Lung (tissue), 12 donors: ENCODE results near the gene SEC14L5. TPM values are rescaled to one million over a fixed set of nuclear protein-coding genes. Genes with fewer than 3 reads are reported as not detected.

Source experiments
- ATAC-seq: fragments of 200-7000 bp; cut with Tn5 transposase; one replicate; pipeline ENCODE4 v1.9.1; 2020; ENCODE audit warnings: moderate number of reproducible peaks; ENCODE audit not compliant: insufficient read depth, low FRiP score
- DNase-seq, 3 donors: peaks; one replicate each; pipeline ENCODE4 v3.0.0-alpha.2; 2013 to 2017
- H3K27ac ChIP-seq, 2 donors: one replicate each; pipeline ENCODE4 v1.5.1; 2013; ENCODE audit warnings: mild to moderate bottlenecking in 2 of 2, moderate library complexity in 2 of 2, control low read depth in 1 of 2, inconsistent platforms in 1 of 2, low read depth in 1 of 2, low read length in 1 of 2
- H3K27me3 ChIP-seq, 3 donors: one replicate each; pipeline ENCODE4 v1.5.1; 2013; ENCODE audit warnings: low read length in 2 of 3; ENCODE audit not compliant: control insufficient read depth in 3 of 3, insufficient read depth in 3 of 3
- H3K36me3 ChIP-seq, 4 donors: one replicate each; pipeline ENCODE4 v1.5.1; 2013; ENCODE audit warnings: low read length in 4 of 4, mild to moderate bottlenecking in 1 of 4, moderate library complexity in 1 of 4; ENCODE audit not compliant: control insufficient read depth in 4 of 4, insufficient read depth in 4 of 4
- H3K4me1 ChIP-seq, 5 donors: one replicate each; pipeline ENCODE4 v1.5.1; 2013; ENCODE audit warnings: low read length in 5 of 5, mild to moderate bottlenecking in 2 of 5, moderate library complexity in 1 of 5; ENCODE audit not compliant: control insufficient read depth in 5 of 5, insufficient read depth in 5 of 5
- H3K4me3 ChIP-seq: one replicate; pipeline ENCODE4 v1.5.1; 2013; ENCODE audit warnings: mild to moderate bottlenecking, control low read depth, moderate library complexity
- H3K9ac ChIP-seq, 2 donors: one replicate each; pipeline ENCODE4 v1.5.1; 2013; ENCODE audit warnings: low read length in 2 of 2, control low read depth in 1 of 2; ENCODE audit not compliant: insufficient read depth in 1 of 2
- H3K9me3 ChIP-seq, 4 donors: one replicate each; pipeline ENCODE4 v1.5.1; 2013; ENCODE audit warnings: low read length in 3 of 4, mild to moderate bottlenecking in 1 of 4, moderate library complexity in 1 of 4; ENCODE audit not compliant: control insufficient read depth in 4 of 4, insufficient read depth in 3 of 4
- CTCF ChIP-seq: IDR thresholded peaks from 2 replicates; pipeline ENCODE4 v1.5.1; 2012; ENCODE audit warnings: mild to moderate bottlenecking; ENCODE audit errors: control extremely low read depth, extremely low read depth
- WGBS, 2 donors: extraction: QIAGEN DNeasy Blood & Tissue Kit; methylation state at CpG; one replicate each; pipeline ENCODE4 v1.1.7; 2013; 5-methylcytosine and 5-hydroxymethylcytosine counted together
- polyA plus RNA-seq, 2 donors: library from polyadenylated mRNA; stranded (reverse); fragments of 200-250 nt; gene quantifications; one replicate each; pipeline ENCODE4 v1.2.1, GENCODE V29; 2013
- total RNA-seq, 2 donors: library from RNA; depleted of rRNA in 1 of 2; stranded (reverse); fragments of >200 nt in 1 of 2; gene quantifications; one replicate each; pipeline ENCODE4 v1.2.1, GENCODE V29; 2014 to 2021
- donor health status: control.
- donor health status: control.
- donor health status: Bipolar disorder and iron deficiency.
- donor health status: healthy.
- donor health status: DM: yes; HTN: yes; CAD: no.

Gene SEC14L5
- total and polyA plus RNA-seq, 4 donors, result 0.10 to 0.98 (median 0.28) TPM

- no peak for DNase-seq
- H3K4me1 ChIP-seq, result no peaks in the 10 kb centered on the region
- 89 to 97% methylated on average over 10 of the region's 10 CpGs for WGBS, 2 donors
- no peak overlapping the region for H3K27ac ChIP-seq
- no peak overlapping the region for H3K4me3 ChIP-seq
- H3K36me3 ChIP-seq, result no peaks in the 10 kb centered on the region
- no peak for TF ChIP-seq CTCF
- ATAC-seq, result no peak
- no peak overlapping the region for H3K9ac ChIP-seq
- no peaks in the 10 kb centered on the region for H3K27me3 ChIP-seq
- H3K9me3 ChIP-seq, result no peaks in the 10 kb centered on the region
Measured at GRCh38 chr16:5003828-5004227, 45.7 kb downstream of the SEC14L5 start.

- ATAC-seq (no peak), DNase-seq (no peak)
- WGBS, 2 donors, result 63 to 71% methylated on average over 5 of the region's 5 CpGs
Measured at GRCh38 chr16:5004311-5004710, 46.2 kb downstream of the SEC14L5 start.

DNA sequence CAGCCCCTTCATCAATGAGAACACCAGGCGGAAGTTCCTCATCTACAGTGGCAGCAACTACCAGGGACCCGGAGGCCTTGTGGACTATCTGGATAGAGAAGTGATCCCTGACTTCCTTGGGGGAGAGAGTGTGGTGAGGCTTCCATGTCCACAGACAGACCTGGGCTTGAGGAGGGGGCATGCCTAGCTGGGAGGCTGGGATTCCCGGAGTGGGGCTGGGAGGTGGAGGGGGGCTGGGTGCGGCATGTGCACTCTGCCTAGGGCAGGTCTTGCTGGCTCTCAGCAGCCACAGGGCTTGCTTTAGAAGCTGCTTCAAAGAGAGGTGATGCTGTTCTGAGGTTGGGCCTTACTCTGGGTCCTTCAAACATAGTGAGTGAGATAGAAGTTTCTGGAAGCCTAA, 47.8 kb downstream of the SEC14L5 start:
- no peak for TF ChIP-seq CTCF
- 54 to 64% methylated on average over 4 of the region's 4 CpGs for WGBS, 2 donors
- no peak for DNase-seq
- H3K36me3 ChIP-seq, result no peaks in the 10 kb centered on the region
- ATAC-seq, result no peak
- no peak overlapping the region for H3K27ac ChIP-seq
- H3K4me1 ChIP-seq, result no peaks in the 10 kb centered on the region
- no peaks in the 10 kb centered on the region for H3K9me3 ChIP-seq
- H3K4me3 ChIP-seq, result no peak overlapping the region
- H3K27me3 ChIP-seq, result no peaks in the 10 kb centered on the region
- H3K9ac ChIP-seq, result no peak overlapping the region

More at GRCh38 chr16:5004311-5004710, 46.2 kb downstream of the SEC14L5 start:
- no peak overlapping the region for H3K9ac ChIP-seq
- no peaks in the 10 kb centered on the region for H3K27me3 ChIP-seq
- no peaks in the 10 kb centered on the region for H3K4me1 ChIP-seq
- H3K4me3 ChIP-seq, result no peak overlapping the region
- no peaks in the 10 kb centered on the region for H3K36me3 ChIP-seq
- H3K9me3 ChIP-seq, result no peaks in the 10 kb centered on the region
- no peak overlapping the region for H3K27ac ChIP-seq
- no peak for TF ChIP-seq CTCF

DNA sequence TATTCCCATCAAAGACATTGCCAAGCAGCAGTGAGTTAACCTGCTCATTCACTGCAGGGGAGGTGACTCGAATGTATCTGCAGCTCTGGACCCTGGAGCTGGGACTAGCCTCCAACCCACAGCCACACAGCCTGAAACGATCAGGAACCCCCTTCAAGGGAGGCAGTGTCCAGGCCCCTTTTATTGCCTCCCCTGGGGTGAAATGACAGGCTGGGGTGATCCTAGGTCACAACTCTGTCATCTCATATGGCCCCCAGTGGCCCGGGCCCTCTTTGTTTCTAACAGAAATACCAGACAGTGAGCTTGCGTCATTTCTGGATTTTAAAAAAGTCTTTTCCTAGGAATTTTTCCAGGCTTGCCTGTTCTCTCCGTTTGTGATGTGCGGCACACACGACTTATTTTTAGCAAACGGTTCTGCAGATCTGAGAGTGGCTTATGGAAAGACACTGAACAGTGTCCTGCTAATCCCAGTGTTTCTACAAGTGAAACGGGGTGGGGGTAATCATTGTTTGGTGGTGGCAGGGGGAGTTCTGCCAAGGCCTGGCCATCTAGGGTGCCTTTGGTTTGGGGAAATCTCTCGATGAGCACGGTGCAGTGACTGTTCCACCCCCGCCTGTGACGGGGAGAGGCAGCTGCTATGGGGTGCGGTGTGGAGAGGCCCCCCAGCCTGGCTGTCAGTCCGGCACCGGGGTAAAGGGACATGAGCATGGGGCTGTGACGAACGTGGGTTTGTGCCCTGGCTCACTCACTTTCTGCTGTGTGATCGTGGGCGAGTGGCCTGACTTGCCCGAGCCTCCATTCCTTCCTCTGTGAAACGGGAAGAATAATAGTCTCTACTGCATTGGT, 48.4 kb downstream of the SEC14L5 start:
- WGBS, 2 donors, result 82 to 85% methylated on average over 22 of the region's 22 CpGs
- ATAC-seq, result no peak
- H3K9ac ChIP-seq, result no peak overlapping the region
- DNase-seq, result no peak
- no peaks in the 10 kb centered on the region for H3K9me3 ChIP-seq
- no peak overlapping the region for H3K4me3 ChIP-seq
- H3K27ac ChIP-seq, result no peak overlapping the region
- no peaks in the 10 kb centered on the region for H3K36me3 ChIP-seq
- no peak for TF ChIP-seq CTCF
- no peaks in the 10 kb centered on the region for H3K4me1 ChIP-seq
- H3K27me3 ChIP-seq, result no peaks in the 10 kb centered on the region
